Measurements from ENCODE around the gene TICAM1. TPM values are rescaled to one million over a fixed set of nuclear protein-coding genes. Genes with fewer than 3 reads are reported as not detected.

The TICAM1 gene
- total RNA-seq, 1 experiment from 2014 or later = 12.2 TPM

DNA sequence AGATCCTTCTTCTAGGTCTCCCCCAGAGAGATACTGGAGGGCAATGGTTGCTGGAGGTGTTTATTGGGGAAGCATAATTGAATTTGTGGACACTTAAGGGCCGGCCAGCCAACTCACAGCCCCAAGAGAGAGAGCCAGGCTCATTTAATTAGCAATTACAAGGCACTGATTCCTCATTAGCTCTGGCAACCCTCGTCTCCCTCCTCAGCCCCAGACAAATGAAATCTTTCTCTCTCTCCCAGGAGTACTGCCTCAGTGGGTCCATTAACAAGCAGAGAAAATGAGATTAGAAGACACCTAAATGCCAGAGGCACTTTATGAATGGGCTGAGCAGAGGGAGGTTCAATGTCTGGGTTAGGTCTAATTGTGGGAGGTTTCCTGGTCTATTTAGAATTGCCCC lies 58.9 kb downstream of the TICAM1 start:
- Histone ChIP-seq H3K27ac (ENCODE audit: low read length) (no peak overlapping the region), H3K9me3 (ENCODE audit: control insufficient read depth, insufficient read depth, low read depth, low read length) (no peaks in the 10 kb centered on the region), H3K4me1 (ENCODE audit: control insufficient read depth, insufficient read depth, low read length) (no peaks in the 10 kb centered on the region), H3K27me3 (ENCODE audit: control insufficient read depth, insufficient read depth, low read length) (no peaks in the 10 kb centered on the region; the same call in 1 of the 2 replicates), H3K36me3 (ENCODE audit: control insufficient read depth, insufficient read depth, low read length) (no peaks in the 10 kb centered on the region), H3K4me3 (ENCODE audit: low read depth in 2 of 2, low read length in 2 of 2) (no peak overlapping the region)
- BruUV-seq (replicated peaks) = no TSS peak
- CTCF ChIA-PET = no interaction called here
- ATAC-seq (no peak), DNase-seq (ENCODE audit: low read depth, low spot score) (no peak)
- POLR2A ChIA-PET = no interaction called here
- intact Hi-C loops (cut with micrococcal nuclease; ENCODE audit: unreplicated experiment) = no loop called here
- in situ Hi-C loops (cut with HindIII; ENCODE audit: low pct_unique_long_range_greater_than_20kb, low sequenced_read_pairs) = no loop called here
- no peak for TF ChIP-seq TCF7L2 (IDR thresholded peaks at IDR 0.05; ENCODE audit: low read depth, low read length)
- TF ChIP-seq, protein P1, sequence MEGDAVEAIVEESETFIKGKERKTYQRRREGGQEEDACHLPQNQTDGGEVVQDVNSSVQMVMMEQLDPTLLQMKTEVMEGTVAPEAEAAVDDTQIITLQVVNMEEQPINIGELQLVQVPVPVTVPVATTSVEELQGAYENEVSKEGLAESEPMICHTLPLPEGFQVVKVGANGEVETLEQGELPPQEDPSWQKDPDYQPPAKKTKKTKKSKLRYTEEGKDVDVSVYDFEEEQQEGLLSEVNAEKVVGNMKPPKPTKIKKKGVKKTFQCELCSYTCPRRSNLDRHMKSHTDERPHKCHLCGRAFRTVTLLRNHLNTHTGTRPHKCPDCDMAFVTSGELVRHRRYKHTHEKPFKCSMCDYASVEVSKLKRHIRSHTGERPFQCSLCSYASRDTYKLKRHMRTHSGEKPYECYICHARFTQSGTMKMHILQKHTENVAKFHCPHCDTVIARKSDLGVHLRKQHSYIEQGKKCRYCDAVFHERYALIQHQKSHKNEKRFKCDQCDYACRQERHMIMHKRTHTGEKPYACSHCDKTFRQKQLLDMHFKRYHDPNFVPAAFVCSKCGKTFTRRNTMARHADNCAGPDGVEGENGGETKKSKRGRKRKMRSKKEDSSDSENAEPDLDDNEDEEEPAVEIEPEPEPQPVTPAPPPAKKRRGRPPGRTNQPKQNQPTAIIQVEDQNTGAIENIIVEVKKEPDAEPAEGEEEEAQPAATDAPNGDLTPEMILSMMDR (IDR thresholded peaks at IDR 0.05) = no peak
- TF ChIP-seq SIN3A (IDR thresholded peaks at IDR 0.05; ENCODE audit: borderline replicate concordance, insufficient read depth, low read depth, low read length) = no peak
- TF ChIP-seq, protein P2, sequence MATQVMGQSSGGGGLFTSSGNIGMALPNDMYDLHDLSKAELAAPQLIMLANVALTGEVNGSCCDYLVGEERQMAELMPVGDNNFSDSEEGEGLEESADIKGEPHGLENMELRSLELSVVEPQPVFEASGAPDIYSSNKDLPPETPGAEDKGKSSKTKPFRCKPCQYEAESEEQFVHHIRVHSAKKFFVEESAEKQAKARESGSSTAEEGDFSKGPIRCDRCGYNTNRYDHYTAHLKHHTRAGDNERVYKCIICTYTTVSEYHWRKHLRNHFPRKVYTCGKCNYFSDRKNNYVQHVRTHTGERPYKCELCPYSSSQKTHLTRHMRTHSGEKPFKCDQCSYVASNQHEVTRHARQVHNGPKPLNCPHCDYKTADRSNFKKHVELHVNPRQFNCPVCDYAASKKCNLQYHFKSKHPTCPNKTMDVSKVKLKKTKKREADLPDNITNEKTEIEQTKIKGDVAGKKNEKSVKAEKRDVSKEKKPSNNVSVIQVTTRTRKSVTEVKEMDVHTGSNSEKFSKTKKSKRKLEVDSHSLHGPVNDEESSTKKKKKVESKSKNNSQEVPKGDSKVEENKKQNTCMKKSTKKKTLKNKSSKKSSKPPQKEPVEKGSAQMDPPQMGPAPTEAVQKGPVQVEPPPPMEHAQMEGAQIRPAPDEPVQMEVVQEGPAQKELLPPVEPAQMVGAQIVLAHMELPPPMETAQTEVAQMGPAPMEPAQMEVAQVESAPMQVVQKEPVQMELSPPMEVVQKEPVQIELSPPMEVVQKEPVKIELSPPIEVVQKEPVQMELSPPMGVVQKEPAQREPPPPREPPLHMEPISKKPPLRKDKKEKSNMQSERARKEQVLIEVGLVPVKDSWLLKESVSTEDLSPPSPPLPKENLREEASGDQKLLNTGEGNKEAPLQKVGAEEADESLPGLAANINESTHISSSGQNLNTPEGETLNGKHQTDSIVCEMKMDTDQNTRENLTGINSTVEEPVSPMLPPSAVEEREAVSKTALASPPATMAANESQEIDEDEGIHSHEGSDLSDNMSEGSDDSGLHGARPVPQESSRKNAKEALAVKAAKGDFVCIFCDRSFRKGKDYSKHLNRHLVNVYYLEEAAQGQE (IDR thresholded peaks at IDR 0.05; ENCODE audit: insufficient read depth in 1 of 2, low read depth in 2 of 2, low read length in 1 of 2) = no peak
- TF ChIP-seq POLR2AphosphoS5 (IDR thresholded peaks at IDR 0.05; ENCODE audit: low read depth, low read length) = no peak

DNA sequence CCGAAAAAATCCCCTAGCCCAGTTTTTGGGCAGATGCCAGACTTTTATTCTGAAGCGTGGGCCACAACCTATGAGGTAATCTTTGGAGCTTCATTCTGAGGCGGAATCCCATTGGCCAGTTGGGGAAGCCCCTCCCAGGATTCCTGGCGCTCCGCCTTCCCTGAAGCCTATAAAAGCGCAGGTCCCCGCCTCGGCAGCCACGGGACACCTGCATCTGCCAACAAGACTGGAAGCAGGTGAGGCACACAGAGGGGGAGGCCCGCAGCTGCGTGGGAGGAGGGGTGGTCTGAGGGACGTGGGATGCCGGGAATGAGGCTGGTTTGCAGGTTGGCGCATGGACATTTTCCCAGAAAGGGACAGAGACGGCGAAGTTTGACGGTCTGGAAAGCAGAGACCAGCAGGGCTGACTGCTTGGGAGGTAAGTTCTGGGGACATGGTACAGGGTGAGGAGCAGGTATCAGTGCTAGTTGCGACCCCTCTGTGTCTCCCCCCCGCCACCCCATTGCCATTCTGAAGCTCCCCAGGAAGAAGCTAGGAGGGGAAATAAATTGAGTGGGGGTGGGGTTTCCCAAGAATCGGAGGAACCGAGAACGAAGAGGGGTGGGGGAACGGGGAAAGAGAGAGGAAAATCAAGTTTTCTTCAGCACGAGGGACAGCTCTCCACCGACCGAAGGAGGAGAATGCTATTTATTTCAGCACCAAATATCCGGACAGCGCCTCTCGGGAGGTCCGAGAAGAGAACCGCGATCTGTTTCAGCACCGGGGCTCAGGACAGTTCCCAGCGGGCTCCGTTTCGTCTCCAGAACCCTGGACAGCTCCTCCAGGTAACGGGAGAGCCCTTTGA lies 62.4 kb downstream of the TICAM1 start:
- Histone ChIP-seq H3K36me3 (ENCODE audit: control insufficient read depth, insufficient read depth, low read length) (no peaks in the 10 kb centered on the region), H3K27me3 (ENCODE audit: control insufficient read depth, insufficient read depth, low read length) (no peaks in the 10 kb centered on the region; the same call in 1 of the 2 replicates), H3K9me3 (ENCODE audit: control insufficient read depth, insufficient read depth, low read depth, low read length) (no peaks in the 10 kb centered on the region), H3K27ac (ENCODE audit: low read length) (no peak overlapping the region), H3K4me3 (ENCODE audit: low read depth in 2 of 2, low read length in 2 of 2) (no peak overlapping the region), H3K4me1 (ENCODE audit: control insufficient read depth, insufficient read depth, low read length) (no peaks in the 10 kb centered on the region)
- BruUV-seq (replicated peaks) = no TSS peak
- TF ChIP-seq, protein P1 (IDR thresholded peaks at IDR 0.05) = no peak
- no peak; the same call in 1 of the 2 replicates for TF ChIP-seq POLR2AphosphoS5 (IDR thresholded peaks at IDR 0.05; ENCODE audit: low read depth, low read length)
- TF ChIP-seq, protein P2 (IDR thresholded peaks at IDR 0.05; ENCODE audit: insufficient read depth in 1 of 2, low read depth in 2 of 2, low read length in 1 of 2) = peak; percentile 99
- peak; percentile 92; the same call in 1 of the 2 replicates for TF ChIP-seq SIN3A (IDR thresholded peaks at IDR 0.05; ENCODE audit: borderline replicate concordance, insufficient read depth, low read depth, low read length)
- no peak for TF ChIP-seq TCF7L2 (IDR thresholded peaks at IDR 0.05; ENCODE audit: low read depth, low read length)
- ChIA-PET CTCF (no interaction called here), POLR2A (interaction anchor here (0.6 kb wide), 1 partner anchor 1306 kb away, joined by 6 read pairs; no protein-coding TSS in a partner anchor)
- in situ Hi-C loops (cut with HindIII; ENCODE audit: low pct_unique_long_range_greater_than_20kb, low sequenced_read_pairs) (no loop called here), intact Hi-C loops (cut with micrococcal nuclease; ENCODE audit: unreplicated experiment) (no loop called here)
- ATAC-seq = no peak; the same call in 1 of the 2 replicates
- DNase-seq (ENCODE audit: low read depth, low spot score) = no peak

Data from Panc1 (cell line).